ENCODE results near the gene TET3.

The TET3 gene

GRCh38 chr2:73987948-73988700, 3.4 kb downstream of the TET3 start:
- no peak for DNase-seq

DNA sequence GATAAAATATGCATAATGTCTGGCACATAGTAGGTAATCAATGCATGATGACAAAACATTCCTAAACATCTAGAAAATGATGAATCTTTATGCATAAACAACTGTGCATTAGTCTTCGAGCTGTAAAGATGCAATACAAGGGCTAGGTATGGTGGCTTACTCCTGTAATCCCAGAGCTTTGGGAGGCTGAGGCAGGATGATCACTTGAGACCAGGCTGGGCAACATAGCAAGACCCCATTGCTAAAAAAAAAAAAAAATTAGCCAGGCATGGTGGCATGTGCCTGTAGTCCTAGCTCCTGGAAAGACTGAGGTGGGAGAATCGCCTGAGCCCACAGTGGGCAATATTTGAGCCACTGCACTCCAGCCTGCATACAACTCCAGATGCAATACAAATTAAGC, 5.3 kb downstream of the TET3 start:
- DNase-seq = no peak

DNA sequence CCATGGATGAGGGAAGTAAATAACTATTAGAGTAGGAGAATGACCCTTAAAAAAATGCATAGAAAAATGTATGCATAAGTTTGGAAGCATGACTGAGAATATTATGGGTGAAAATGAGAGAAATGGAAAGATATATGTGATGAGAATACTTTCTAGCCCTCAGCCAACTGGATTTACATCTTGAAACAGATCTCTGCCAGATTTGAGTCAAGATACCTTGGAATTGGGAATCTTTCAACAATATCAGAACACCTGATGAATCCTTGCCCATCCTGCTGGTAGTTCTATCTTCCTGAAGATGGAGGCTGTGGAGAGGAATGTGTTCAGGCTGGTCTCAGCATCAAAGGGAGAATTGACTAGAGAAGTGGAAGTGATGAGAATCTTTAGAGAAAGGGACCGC, 5.8 kb downstream of the TET3 start:
- no peak for DNase-seq

DNA sequence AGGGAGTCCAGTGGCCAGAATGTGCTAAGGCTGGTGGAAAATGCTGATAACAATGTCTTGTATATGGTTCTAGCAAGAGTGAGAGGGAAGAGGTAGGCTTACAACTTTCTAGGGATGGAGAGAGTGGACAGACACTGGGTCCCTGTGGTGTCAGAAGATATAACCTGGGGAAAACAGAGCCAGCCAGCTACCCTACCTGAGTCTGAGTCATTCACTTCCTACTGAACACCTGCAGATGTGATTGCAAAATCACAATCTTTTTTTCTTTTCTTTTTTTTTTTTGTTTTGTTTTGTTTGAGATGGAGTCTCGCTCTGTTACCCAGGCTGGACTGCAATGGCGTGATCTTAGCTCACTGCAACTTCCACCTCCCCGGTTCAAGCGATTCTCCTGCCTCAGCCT, 7.3 kb downstream of the TET3 start:
- DNase-seq = no peak

DNA sequence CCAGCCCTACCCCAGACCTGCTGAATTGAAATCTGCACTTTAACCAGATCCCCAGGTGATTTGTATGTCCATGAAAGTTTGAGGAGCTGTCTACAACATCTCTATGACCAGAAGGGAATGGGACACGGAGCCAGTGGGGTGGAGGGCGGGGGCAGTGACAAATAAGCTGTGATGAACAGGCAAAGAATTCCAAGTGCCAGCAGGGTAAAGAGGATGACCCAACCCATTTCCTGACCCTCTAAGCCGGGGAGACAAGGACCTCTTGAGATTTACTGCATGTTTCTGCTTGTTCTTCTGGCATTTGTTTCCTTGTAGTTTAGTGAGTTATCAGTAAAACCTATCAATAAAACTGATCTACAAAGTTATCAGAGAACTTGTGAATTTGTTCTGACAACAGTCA, 8.7 kb downstream of the TET3 start:
- DNase-seq = no peak

- no peak for DNase-seq
These were observed 9.1 kb downstream of the TET3 start for GRCh38 chr2:73993778-73994177.

DNA sequence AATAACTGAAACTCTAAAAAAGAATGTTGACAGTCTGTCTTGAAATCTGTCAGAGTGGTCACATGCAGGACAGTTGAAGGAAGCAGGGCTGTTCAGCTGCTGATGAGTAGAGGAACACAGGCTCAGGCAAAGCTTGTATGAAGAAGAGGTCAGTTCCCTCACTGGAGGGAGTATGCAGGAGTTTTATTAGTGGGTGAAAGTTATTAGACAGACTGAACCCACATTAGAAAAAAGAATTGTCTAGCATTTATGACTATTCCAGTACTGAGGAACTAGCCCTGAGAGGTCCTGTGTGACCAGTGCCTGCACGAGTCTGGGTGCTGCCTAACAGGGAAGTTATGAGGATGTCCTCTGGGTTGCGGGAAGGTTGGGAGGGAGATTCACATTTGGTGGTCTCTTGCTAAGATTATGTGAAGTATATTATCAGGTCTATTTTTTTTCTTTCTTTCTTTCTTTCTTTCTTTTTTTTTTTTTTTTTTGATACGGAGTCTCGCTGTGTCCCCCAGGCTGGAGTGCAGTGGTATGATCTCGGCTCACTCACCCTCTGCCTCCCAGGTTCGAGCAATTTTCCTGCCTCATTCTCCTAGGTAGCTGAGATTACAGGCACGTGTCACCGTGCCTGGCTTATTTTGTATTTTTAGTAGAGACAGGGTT, 9.6 kb downstream of the TET3 start:
- DNase-seq = no peak

DNA sequence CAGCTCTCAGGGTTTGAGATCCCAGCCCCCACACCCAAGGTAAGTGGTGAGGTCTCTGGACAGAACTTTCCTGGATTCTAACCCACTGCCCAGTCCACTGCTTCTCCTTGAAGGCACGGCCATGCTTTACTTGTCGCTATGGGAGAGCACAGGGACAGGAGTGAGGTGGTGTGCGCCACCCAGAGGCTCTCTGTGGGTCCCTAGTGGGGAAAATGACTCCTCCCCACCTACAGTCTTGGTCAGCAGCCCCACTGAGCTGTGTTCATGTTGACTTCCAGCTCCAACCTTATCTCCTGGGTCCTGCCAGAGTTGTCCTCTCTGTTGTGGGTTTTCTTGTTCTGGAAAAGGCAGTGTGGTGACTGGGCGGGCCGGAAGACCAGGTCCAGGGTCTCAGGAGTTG, 11.1 kb downstream of the TET3 start:
- DNase-seq = no peak

- no peak for DNase-seq
These were observed 13.1 kb downstream of the TET3 start for GRCh38 chr2:73997813-73998212.

- peak in 1 of 5 experiments; percentile 48 for DNase-seq
These were observed 13.7 kb downstream of the TET3 start for GRCh38 chr2:73998451-73998850.

DNA sequence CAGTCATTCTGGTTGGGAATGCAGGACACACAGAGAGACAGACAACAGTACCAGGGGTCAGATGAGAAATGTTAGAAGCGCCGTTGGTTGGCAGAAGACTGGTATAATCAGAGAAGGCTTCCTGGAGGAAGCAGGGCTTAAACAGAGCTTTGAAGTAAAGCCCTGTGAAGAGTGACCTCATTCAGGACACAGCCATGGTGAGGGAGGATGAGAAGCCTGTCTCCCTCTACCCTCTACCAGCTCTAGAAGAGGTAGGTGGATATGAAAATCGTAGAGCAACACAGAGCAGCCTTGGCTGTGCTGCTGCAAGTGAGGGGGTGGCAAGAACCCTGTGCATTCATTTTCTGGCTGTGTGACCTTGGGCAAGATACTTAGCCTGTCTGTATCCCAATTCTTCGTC, 14.2 kb downstream of the TET3 start:
- DNase-seq = no peak

DNA sequence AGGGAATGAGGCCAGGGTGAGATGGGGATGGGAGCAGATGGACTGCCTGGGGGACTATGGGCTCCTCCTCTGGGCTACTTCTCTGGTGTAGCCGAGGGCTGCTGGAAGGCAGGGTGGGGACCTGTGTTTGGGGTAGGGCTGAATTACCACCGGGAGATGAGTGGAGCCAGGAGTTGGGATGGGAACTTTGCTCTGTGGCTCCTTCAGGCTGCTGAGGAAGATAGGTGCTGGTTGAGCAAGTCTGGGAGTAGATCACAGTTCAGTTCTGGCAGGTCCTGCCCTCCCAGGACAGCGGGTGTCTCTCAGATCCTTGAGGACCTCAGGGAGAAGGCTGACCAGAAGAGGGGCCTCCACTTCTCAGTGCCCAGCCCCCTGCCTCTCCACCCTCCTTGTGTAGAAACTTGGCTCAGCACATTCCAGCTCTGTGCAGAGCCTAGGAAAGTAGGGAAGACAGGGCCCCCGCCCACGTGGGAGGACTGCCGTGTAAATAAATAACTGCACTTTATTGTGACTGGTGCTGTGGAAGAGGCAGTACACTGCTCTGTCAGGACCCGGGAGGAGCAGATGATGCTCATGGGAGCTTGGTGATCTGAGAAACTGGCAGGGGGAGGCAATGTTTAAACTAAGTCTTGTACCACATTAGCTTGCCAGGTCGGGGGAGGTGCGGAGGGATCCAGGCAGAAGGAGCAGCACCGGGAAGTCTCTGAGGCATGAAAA, 15.3 kb downstream of the TET3 start:
- DNase-seq = no peak

DNA sequence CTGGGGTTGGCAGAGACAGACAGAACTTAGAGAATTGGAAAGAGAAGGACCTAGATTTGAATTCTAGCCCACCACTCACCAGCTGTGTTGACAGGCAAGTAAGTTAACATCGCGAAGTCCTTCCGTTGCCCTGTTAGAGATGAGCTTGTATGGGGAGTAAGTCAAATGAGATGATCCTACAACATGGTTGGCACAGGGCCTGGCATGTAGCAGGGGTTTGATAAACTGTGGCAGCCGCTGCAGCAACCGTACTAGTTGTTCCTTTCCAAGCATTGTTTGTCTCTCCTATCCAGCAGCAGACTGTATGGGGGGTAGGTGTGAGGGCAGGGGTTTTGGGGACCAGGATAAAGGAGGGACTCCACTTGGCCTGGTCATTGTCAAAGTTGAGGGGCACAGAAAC, 16.0 kb downstream of the TET3 start:
- no peak for DNase-seq

DNA sequence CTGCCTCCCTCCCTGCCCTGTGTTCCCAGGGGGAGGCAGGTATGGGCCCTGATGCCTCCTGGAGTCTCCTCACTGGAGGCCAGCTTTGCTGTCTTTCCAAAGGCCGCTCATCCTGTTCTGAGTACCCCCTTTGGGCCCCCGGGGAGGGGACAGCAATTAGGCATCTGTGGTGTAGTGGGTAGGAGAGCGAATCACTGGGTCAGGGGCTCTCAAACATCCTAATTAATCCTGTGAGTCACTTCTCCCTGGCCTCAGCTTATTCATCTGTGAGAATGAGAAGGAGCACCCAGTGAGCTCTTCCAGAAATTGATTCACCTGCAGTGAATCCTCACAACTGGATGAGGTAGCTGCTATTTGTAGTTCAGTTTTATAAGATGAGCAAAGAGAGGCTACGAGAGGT, 16.4 kb downstream of the TET3 start:
- DNase-seq = no peak

DNA sequence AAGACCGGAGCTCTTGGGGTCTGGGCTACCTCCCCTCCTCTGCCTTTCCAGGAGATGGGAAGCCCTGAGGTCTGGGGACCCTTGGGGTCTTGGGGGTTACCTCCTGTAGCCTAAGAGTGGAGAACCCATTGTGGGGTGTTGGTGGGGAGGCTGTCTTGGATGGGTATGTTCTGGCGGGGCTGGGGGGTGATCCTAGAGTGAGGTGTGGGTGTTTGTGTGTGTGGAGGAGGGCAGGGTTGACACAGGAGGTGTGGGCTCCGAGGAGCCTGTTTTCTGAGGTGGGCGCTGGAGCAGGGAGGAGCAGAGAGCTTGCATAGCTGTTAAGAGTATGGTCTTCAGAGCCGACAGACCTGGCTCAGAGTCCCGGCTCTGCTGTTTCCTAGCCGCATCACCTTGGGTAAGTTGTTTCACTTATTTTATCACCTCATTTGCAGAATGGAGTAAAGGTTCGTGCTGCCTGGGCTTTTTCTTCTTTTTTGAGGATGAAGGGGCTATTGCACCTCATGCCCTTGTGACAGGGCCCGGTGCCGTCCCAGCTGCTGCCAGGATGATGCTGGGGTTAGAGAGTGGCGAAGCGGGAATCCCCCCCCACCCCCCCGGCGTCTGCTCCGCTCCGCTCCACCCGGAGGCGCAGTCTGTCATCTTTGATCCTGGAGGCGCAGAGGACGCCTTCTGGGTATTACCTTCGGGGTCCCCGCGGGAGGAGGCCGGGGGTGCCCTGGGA, 17.2 kb downstream of the TET3 start:
- no peak for DNase-seq

DNA sequence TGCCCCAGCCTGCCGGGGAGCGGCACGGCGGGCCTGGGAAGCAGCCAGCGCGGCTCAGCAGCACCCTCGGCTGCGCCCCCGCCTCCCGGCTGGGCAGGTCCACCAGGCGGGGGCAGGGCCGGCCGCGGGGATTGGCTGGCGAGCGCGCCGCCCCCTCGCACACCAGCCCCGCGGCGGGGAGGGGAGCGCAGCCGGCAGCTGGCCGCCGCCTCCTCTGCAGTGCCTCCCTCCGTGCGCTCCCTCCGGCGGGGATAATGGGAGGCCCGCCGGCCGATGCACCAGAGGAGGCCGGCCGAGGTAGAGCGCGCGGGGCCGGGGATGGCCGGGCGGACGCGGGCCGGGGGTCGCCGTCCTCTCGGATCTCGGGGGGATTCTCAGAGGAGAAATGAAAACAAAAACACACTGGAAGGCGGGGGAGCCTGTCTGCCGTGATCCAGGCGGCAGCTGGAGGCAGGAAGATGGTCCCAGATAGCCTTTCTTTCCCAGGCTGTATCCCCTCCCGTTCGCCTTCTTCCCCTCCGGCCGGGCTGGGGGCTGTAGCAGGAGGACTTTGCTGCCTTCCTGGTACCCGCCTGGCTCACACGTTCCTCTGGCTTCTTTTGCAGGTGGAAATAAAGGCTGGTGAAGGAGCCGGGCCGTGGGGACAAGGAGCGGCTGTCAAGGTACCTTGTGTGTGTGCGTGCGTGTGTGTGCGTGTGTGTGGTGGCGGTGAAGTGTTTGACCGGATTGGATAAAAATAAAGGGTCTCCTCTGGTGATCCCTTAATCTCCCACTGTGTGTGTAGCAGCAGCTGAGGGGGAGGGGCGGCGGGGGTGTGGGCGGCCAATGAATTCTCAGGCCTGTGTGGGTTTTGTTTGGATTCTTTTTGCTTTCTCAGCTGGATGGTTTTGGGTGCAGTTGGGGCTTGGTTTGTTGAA, 18.1 kb downstream of the TET3 start:
- peak; percentile 57 to 87 (median 75) for DNase-seq

DNA sequence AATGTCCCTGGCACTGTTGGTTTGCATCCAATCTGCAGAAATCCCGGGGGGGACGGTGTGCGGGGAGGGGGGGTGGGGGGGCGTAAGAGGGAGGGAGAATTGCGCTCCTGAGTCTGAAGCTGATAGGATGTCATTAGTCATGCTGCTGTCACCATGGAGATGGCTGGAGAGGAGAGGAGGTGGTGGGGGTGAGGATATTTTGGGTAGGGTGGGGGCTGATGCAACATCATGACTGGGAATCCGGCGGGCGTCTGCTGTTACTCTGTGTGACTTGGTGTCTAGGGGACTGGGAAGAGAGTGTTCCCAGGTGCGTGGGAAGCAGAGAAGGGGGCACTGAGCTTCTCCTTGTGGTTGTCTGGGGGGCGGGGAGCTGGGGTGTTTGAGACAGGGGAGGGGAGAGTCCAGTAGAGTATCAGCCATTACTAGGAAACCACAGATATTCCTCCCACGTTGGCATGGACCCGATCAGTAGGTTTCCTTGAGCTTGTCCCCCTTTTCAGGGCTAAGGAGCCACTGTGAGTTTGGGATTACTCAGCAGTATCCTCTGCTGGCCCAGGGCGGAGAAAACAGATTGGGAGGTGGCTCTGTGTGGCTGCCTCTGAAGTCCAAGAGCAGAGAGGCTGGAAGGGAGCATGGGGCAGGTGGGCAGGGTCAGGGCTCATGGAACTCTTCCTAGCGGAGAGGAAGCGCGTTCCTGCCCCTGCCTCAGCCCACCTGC, 18.9 kb downstream of the TET3 start:
- no peak for DNase-seq

DNA sequence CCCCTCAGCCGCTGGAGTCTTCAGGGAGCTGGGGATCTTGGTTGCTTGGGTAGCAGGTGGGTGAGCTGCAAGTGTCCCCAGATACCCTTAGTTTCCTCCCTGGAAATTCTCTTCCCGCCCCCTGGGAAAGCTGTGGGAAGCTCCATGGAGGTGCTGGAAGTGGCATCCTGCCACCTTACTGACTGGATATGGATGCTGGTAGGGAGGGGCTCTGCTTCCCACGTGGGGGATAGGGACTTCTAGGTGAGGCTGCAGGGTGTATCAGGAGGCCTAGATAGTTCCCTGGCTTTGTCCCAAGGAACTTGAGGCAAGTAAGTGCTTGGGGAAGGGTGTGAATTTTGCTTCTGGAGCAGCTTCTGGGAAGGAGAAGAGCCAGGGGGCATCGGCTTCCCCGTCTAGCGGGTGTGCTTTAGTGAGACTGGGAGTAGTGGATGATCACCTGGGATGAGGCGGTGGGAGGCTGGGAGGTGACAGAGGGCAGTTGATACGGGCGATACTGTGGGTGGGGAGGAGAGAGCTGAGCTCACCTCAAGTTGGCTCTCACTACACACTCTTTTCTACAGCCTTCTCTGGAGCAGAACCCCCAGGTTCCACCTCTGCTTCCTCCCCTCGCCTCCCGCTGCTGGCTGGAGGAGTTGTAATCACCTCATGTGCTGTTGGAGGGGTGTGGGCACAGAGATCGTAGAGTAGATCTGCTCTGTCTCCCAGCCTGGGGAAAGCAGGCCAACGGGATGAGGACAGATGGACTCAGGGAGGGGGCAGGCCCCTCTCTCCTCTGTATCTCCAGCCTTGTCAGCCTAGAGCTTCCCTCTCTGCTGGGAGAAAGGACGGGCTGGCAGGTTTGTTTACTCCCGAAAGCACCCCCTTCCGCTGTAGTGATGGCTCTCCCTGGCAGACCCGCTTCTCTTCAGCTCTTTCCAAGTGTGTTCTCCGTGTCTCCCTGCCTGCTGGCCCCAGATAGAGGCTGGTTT, 19.8 kb downstream of the TET3 start:
- no peak for DNase-seq

- no peak for DNase-seq
These were observed 21.1 kb downstream of the TET3 start for GRCh38 chr2:74005786-74006185.

DNA sequence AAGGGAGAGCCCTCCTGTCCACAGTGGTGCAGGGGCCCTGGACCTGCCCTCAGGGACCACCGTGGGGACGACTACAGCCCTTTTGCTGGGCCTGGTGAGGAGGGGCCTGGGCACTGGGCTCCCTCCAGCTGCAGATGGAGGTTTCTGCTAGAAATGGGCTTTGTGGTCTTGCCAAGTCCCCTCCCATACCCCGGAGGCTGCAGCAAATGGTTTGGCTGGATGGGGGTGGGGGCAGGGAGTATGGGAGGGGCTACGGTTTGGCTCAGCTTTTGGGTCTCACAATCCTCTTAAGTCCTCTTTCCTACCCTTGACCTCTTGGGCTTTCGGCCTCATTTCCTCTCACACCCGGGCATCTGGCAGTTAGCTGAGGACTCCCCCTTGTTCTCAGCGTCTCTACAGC, 21.7 kb downstream of the TET3 start:
- no peak for DNase-seq

All from T-helper 2 cell (primary cell).